Muscle of leg (tissue), 11 donors: ENCODE data around the gene STRIP1. TPM values are rescaled to one million over a fixed set of nuclear protein-coding genes. Genes with fewer than 3 reads are reported as not detected.

Experiments used
- DNase-seq: peaks from one replicate; pipeline ENCODE4 v3.0.0; 2013
- H3K27ac ChIP-seq: one replicate; pipeline ENCODE4 v1.5.1; 2013; ENCODE audit warnings: mild to moderate bottlenecking, low read length, control low read depth
- H3K27me3 ChIP-seq: one replicate; pipeline ENCODE4 v1.6.1; 2013; ENCODE audit warnings: low read length; ENCODE audit not compliant: control insufficient read depth, insufficient read depth
- H3K36me3 ChIP-seq: one replicate; pipeline ENCODE4 v1.6.1; 2013; ENCODE audit warnings: low read length; ENCODE audit not compliant: control insufficient read depth, insufficient read depth
- H3K4me1 ChIP-seq: one replicate; pipeline ENCODE4 v1.6.1; 2013; ENCODE audit warnings: low read length; ENCODE audit not compliant: control insufficient read depth, insufficient read depth
- H3K4me3 ChIP-seq: one replicate; pipeline ENCODE4 v1.5.1; 2013; ENCODE audit warnings: low read length, control low read depth
- H3K9me3 ChIP-seq: replicated peaks from 2 replicates; pipeline ENCODE4 v1.6.1; 2013; ENCODE audit warnings: low read depth, low read length; ENCODE audit not compliant: control insufficient read depth
- WGBS: methylation state at CpG from one replicate; pipeline ENCODE4 v1.1.5; 2013; ENCODE audit warnings: missing lambda C conversion rate; ENCODE audit not compliant: insufficient coverage; 5-methylcytosine and 5-hydroxymethylcytosine counted together
- polyA plus RNA-seq, 8 donors: library from polyadenylated mRNA; unstranded; fragments of 120-200 nt; gene quantifications; one replicate each; pipeline versions ENCODE4 v1.2.1 to v1.2.3, GENCODE V29; 2013; ENCODE audit warnings: inconsistent platforms in 1 of 8, low replicate concordance in 1 of 8; ENCODE audit not compliant: insufficient read length in 8 of 8, insufficient read depth in 1 of 8
- total RNA-seq: library from RNA; stranded (reverse); fragments of 120-200 nt; gene quantifications from one replicate; pipeline ENCODE4 v1.2.4, GENCODE V29; 2013

Gene STRIP1
- total and polyA plus RNA-seq, 9 donors = 26.5 to 33.6 (median 30.1) TPM

GRCh38 chr1:110091381-110091780 lies 57.0 kb downstream of the STRIP1 start:
- Histone ChIP-seq H3K27me3 (peaks cover 34% of the 10 kb centered on the region), H3K9me3 (no peaks in the 10 kb centered on the region), H3K36me3 (no peaks in the 10 kb centered on the region), H3K4me3 (no peak overlapping the region), H3K4me1 (peaks cover 14% of the 10 kb centered on the region), H3K27ac (no peak overlapping the region)
- WGBS = no CpG with 5 or more reads among the region's 2 CpGs
- no peak for DNase-seq

GRCh38 chr1:110091791-110092190 lies 57.4 kb downstream of the STRIP1 start:
- Histone ChIP-seq H3K36me3 (no peaks in the 10 kb centered on the region), H3K27me3 (peaks cover 31% of the 10 kb centered on the region), H3K9me3 (no peaks in the 10 kb centered on the region), H3K27ac (no peak overlapping the region), H3K4me1 (peaks cover 14% of the 10 kb centered on the region), H3K4me3 (no peak overlapping the region)
- DNase-seq = no peak
- 45% methylated on average over 2 of the region's 3 CpGs for WGBS

- no peak overlapping the region for H3K27ac ChIP-seq
- peaks cover 14% of the 10 kb centered on the region for H3K4me1 ChIP-seq
- H3K27me3 ChIP-seq = peaks cover 21% of the 10 kb centered on the region
- WGBS = 80% methylated on average over 1 of the region's 2 CpGs
- no peak for DNase-seq
- H3K36me3 ChIP-seq = no peaks in the 10 kb centered on the region
- H3K9me3 ChIP-seq = no peaks in the 10 kb centered on the region
- H3K4me3 ChIP-seq = no peak overlapping the region
Measured at GRCh38 chr1:110092991-110093390, 58.6 kb downstream of the STRIP1 start.

- Histone ChIP-seq H3K27ac (no peak overlapping the region), H3K4me3 (no peak overlapping the region), H3K27me3 (peaks cover 12% of the 10 kb centered on the region), H3K36me3 (no peaks in the 10 kb centered on the region), H3K9me3 (no peaks in the 10 kb centered on the region), H3K4me1 (peaks cover 3% of the 10 kb centered on the region)
- 15% methylated on average over 4 of the region's 7 CpGs for WGBS
- no peak for DNase-seq
Measured at GRCh38 chr1:110094931-110095654, 60.7 kb downstream of the STRIP1 start.

GRCh38 chr1:110097507-110098221 lies 63.2 kb downstream of the STRIP1 start:
- peaks cover 15% of the 10 kb centered on the region for H3K27me3 ChIP-seq
- H3K9me3 ChIP-seq = no peaks in the 10 kb centered on the region
- H3K27ac ChIP-seq = no peak overlapping the region
- no peak overlapping the region for H3K4me3 ChIP-seq
- H3K4me1 ChIP-seq = peaks cover 15% of the 10 kb centered on the region
- 83% methylated on average over 7 of the region's 11 CpGs for WGBS
- DNase-seq = no peak
- H3K36me3 ChIP-seq = no peaks in the 10 kb centered on the region

- WGBS = 62% methylated on average over 6 of the region's 9 CpGs
- DNase-seq = no peak
- no peaks in the 10 kb centered on the region for H3K36me3 ChIP-seq
- H3K27me3 ChIP-seq = peaks cover 15% of the 10 kb centered on the region
- H3K4me1 ChIP-seq = peaks cover 15% of the 10 kb centered on the region
- no peaks in the 10 kb centered on the region for H3K9me3 ChIP-seq
- H3K4me3 ChIP-seq = no peak overlapping the region
- no peak overlapping the region for H3K27ac ChIP-seq
Measured at GRCh38 chr1:110098222-110099026, 64.0 kb downstream of the STRIP1 start.

- DNase-seq = no peak
- Histone ChIP-seq H3K36me3 (no peaks in the 10 kb centered on the region), H3K4me3 (no peak overlapping the region), H3K27me3 (peaks cover 8% of the 10 kb centered on the region), H3K27ac (no peak overlapping the region), H3K4me1 (peaks cover 15% of the 10 kb centered on the region), H3K9me3 (no peaks in the 10 kb centered on the region)
- 20% methylated on average over 1 of the region's 2 CpGs for WGBS
Measured at GRCh38 chr1:110100335-110100734, 65.9 kb downstream of the STRIP1 start.

- H3K27me3 ChIP-seq = peaks cover 5% of the 10 kb centered on the region
- peak; percentile 26 for DNase-seq
- no peaks in the 10 kb centered on the region for H3K9me3 ChIP-seq
- no peaks in the 10 kb centered on the region for H3K36me3 ChIP-seq
- peaks cover 15% of the 10 kb centered on the region for H3K4me1 ChIP-seq
- no peak overlapping the region for H3K27ac ChIP-seq
- H3K4me3 ChIP-seq = no peak overlapping the region
- 21% methylated on average over 5 of the region's 7 CpGs for WGBS
Measured at GRCh38 chr1:110102081-110102480, 67.7 kb downstream of the STRIP1 start.
